D721Med (cell line): ENCODE measurements around the gene LTA.
A peak's percentile ranks its signal among the peaks of the same experiment; 100 is the strongest.

ENCODE experiments used
- DNase-seq: peaks from one replicate; pipeline ENCODE4 v3.0.0; 2011; ENCODE audit warnings: low spot score; ENCODE audit not compliant: insufficient read length
- FAIRE-seq: peaks from 2 replicates; lab custom pipeline; 2011; peaks lifted over from hg19 to GRCh38; lab: Jason Lieb, UNC
- CTCF ChIP-seq: IDR thresholded peaks from 2 replicates; pipeline ENCODE4 v1.5.1; 2012; ENCODE audit warnings: mild to moderate bottlenecking, control low read depth; ENCODE audit not compliant: insufficient read depth; ENCODE audit errors: missing control alignments

LTA gene

DNA sequence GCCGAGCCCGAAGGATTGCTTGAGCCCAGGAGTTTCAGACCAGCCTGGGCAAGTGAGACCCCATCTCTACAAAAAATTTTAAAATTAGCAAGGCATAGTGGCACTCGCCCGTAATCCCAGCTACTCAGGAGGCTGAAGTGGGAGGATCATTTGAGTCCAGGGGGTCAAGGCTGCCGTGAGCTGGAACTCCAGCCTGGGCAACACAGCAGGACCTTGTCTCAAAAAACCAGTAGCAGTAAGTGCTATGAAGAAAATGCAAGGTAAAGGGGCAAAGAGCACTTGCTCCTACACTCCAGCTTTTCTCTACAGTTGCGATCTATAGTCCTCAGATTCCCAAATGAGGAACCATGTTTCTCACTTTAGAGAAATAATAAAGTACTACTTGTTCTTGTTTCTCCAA, 28.4 kb upstream of the LTA start:
- FAIRE-seq = no peak
- TF ChIP-seq CTCF = no peak

DNA sequence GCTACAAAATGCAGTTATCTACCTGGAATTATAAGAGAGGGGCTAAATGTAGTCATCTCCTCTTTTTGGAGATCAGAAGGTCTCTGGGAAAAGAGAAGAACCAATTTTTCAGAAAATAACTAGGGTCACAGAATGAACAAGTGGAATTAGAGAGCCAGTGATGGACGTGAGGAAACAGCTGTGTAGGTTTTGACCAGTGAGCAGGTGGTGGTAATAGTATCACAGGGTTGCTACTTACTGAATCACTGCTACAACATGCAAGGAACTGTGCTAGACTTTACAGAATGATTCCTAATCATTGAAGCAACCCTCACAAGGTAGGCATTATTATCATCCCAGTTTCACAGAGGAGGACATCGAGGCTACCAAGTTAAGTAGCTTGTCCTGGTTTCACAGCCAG, 27.4 kb upstream of the LTA start:
- TF ChIP-seq CTCF = no peak
- DNase-seq (no peak), FAIRE-seq (no peak)

More for the DNA sequence above, 28.4 kb upstream of the LTA start:
- DNase-seq = no peak

GRCh38 chr6:31545291-31545690, 26.8 kb upstream of the LTA start:
- FAIRE-seq (no peak), DNase-seq (no peak)
- no peak for TF ChIP-seq CTCF

DNA sequence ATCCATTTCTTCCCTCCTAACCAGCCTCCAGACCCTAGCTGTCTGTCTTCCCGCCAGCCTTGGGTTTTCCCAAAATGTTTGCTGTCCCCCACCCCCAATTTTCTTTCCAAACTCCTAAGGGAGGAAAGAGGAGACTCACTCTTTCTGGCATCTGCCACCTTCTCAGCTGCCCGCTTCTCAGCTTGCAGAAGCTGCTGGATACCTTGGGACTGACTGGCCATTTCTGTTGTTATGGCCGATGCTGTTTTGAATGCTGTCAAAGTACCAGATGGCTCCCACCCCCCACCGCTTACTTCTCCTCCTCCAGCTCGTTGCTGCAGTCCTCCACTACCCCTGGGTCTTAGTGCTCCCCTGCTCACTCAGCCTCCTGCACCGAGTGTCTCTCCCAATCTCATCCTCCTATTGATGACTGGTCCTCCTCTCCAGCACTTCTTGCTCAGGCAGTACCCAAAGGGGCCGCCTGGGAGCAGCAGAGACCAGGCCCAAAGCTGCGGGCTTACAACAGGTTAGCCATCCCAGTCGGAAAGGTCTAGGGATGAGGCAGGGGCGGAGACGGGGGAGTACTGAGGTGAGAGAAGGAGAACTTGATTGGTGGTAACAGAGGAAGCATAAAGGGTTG, 25.6 kb upstream of the LTA start, which contains the start of gene ATP6V1G2:
ATP6V1G2 (minus strand) TSS at position 270 of the 619 bp plus-strand sequence; CDS start at position 221, 49 bp downstream.
- TF ChIP-seq CTCF = peak; percentile 98
- no peak for DNase-seq
- FAIRE-seq = no peak

GRCh38 chr6:31546958-31547726, 24.9 kb upstream of the LTA start, which contains the start of gene NFKBIL1:
Gene NFKBIL1 (plus strand): TSS chr6:31547608. CDS start chr6:31547695, 87 bp downstream.
- no peak for FAIRE-seq

DNA sequence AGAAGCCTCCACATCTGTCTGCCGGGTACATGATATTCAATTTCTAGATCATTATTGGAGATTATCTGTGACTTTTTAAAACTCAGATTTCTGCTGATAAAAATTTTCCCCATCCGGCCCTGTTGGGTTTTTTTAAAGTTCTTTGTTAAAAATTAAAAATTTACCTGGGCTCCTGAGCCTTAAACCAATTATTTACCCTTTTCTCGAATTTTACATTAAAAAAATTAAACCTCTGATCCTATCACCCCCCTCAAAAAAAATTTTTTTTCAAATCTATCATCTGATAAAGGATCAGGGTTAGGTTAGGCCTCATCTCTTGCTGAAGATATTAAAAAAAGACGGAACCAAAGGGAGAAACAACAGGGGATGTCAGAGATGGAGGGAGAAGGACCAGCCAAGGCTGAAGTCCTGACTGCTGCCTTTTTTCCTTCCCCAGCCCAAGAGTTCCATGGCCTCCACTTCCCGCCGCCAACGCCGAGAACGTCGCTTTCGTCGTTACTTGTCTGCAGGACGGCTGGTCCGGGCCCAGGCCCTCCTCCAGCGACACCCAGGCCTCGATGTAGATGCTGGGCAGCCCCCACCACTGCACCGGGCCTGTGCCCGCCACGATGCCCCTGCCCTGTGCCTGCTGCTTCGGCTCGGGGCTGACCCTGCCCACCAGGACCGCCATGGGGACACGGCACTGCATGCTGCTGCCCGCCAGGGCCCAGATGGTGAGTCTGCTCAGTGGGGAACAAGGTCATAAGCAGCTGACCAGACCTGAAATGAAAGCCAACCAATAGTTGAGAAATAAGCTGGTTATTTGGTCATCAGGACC, 24.2 kb upstream of the LTA start:
- DNase-seq (no peak), FAIRE-seq (no peak)
- no peak for TF ChIP-seq CTCF

More at GRCh38 chr6:31546958-31547726, 24.9 kb upstream of the LTA start, which contains the start of gene NFKBIL1:
- DNase-seq = peak; percentile 50
- TF ChIP-seq CTCF = no peak
